Calu3 (cell line): ENCODE results near the gene CHAD. TPM values are rescaled to one million over a fixed set of nuclear protein-coding genes. Genes with fewer than 3 reads are reported as not detected.

Experiments used
- BruUV-seq: library from RNA; stranded (reverse); fragments of 400-500 nt; replicated peaks from 2 replicates; lab custom pipeline; 2021; lab: Mats Ljungman, UMichigan
- CTCF ChIA-PET: fragments of 300-600 bp; sonication (Branson Sonifier 250); formaldehyde crosslinking; loops from one replicate; lab custom pipeline; 2022; ENCODE audit warnings: antibody characterized with exemption; lab: Charles Lee
- DNase-seq: peaks from one replicate; pipeline ENCODE4 v3.0.0; 2022
- H3K27ac Mint-ChIP-seq: one replicate; pipeline ENCODE4 v1.8.0; 2022; ENCODE audit warnings: mixed read lengths; ENCODE audit not compliant: unreplicated experiment
- H3K27me3 Mint-ChIP-seq: one replicate; pipeline ENCODE4 v1.8.0; 2022; ENCODE audit warnings: mixed read lengths; ENCODE audit not compliant: unreplicated experiment
- H3K36me3 Mint-ChIP-seq: one replicate; pipeline ENCODE4 v1.8.0; 2022; ENCODE audit warnings: mild to moderate bottlenecking, moderate library complexity, mixed read lengths; ENCODE audit not compliant: insufficient read depth, unreplicated experiment
- H3K4me1 Mint-ChIP-seq: one replicate; pipeline ENCODE4 v1.8.0; 2022; ENCODE audit warnings: mild to moderate bottlenecking, low read depth, mixed read lengths; ENCODE audit not compliant: unreplicated experiment
- H3K4me3 Mint-ChIP-seq: one replicate; pipeline ENCODE4 v1.8.0; 2022; ENCODE audit warnings: mild to moderate bottlenecking, low read depth, moderate library complexity, mixed read lengths; ENCODE audit not compliant: unreplicated experiment
- H3K9me3 Mint-ChIP-seq: one replicate; pipeline ENCODE4 v1.8.0; 2022; ENCODE audit warnings: low read depth, mixed read lengths; ENCODE audit not compliant: unreplicated experiment
- CTCF ChIP-seq: fragments of 200-600 bp; IDR thresholded peaks from one replicate; pipeline ENCODE4 v1.8.0; 2022; ENCODE audit warnings: antibody characterized with exemption; ENCODE audit not compliant: unreplicated experiment
- intact Hi-C: fragments of 100-400 bp; cut with micrococcal nuclease; formaldehyde crosslinking; loops from one replicate; pipeline ENCODE4 v1.10.0; 2022; ENCODE audit not compliant: unreplicated experiment
- total RNA-seq: library from RNA; stranded (reverse); gene quantifications from 2 replicates; pipeline ENCODE4 v1.2.3, GENCODE V29; 2022

Gene CHAD
- total RNA-seq, 1 experiment from 2014 or later = not detected

- Mint-ChIP-seq H3K4me3 (no peak overlapping the region), H3K27ac (no peak overlapping the region), H3K36me3 (no peaks in the 10 kb centered on the region), H3K9me3 (no peaks in the 10 kb centered on the region), H3K27me3 (no peaks in the 10 kb centered on the region), H3K4me1 (no peaks in the 10 kb centered on the region)
- no peak for DNase-seq
- CTCF ChIA-PET = interaction anchor here (1.1 kb wide), 1 partner anchor 13 kb away, joined by 5 read pairs; no protein-coding TSS in a partner anchor
- TF ChIP-seq CTCF = no peak
- intact Hi-C loops = no loop called here
- no TSS peak for BruUV-seq
Measured at GRCh38 chr17:50492214-50492613, 23.5 kb upstream of the CHAD start.

- Mint-ChIP-seq H3K27me3 (no peaks in the 10 kb centered on the region), H3K4me3 (no peak overlapping the region), H3K4me1 (no peaks in the 10 kb centered on the region), H3K36me3 (no peaks in the 10 kb centered on the region), H3K9me3 (no peaks in the 10 kb centered on the region), H3K27ac (no peak overlapping the region)
- no peak for DNase-seq
- CTCF ChIA-PET = no interaction called here
- TF ChIP-seq CTCF = no peak
- no TSS peak for BruUV-seq
- intact Hi-C loops = no loop called here
Measured at GRCh38 chr17:50491505-50491904, 22.8 kb upstream of the CHAD start.

- Mint-ChIP-seq H3K36me3 (peaks cover 4% of the 10 kb centered on the region), H3K4me3 (no peak overlapping the region), H3K9me3 (no peaks in the 10 kb centered on the region), H3K4me1 (no peaks in the 10 kb centered on the region), H3K27ac (no peak overlapping the region), H3K27me3 (no peaks in the 10 kb centered on the region)
- no TSS peak for BruUV-seq
- CTCF ChIA-PET = interaction anchor here (0.6 kb wide), 1 partner anchor 610 kb away, joined by 8 read pairs; no protein-coding TSS in a partner anchor
- TF ChIP-seq CTCF = no peak
- intact Hi-C loops = no loop called here
- DNase-seq = no peak
Measured at GRCh38 chr17:50488880-50489279, 20.2 kb upstream of the CHAD start.

- CTCF ChIA-PET = interaction anchor here (0.6 to 1.4 kb wide), 4 partner anchors 18 to 1278 kb away, joined by 3 to 5 read pairs (median 3); no protein-coding TSS in a partner anchor
- no peak for TF ChIP-seq CTCF
- intact Hi-C loops = no loop called here
- Mint-ChIP-seq H3K9me3 (no peaks in the 10 kb centered on the region), H3K27ac (no peak overlapping the region), H3K36me3 (peaks cover 13% of the 10 kb centered on the region), H3K4me1 (peaks cover 8% of the 10 kb centered on the region), H3K4me3 (no peak overlapping the region), H3K27me3 (no peaks in the 10 kb centered on the region)
- no TSS peak for BruUV-seq
- no peak for DNase-seq
Measured at GRCh38 chr17:50487213-50488096, 18.8 kb upstream of the CHAD start.
